NCI-H146 treated with DMSO at 0.1 percent for 48 hours (cell line): ENCODE results near the gene HBB.
"Not testable (repeated sequence)": the region's sequence is repeated elsewhere in the genome, so short reads cannot be mapped to it uniquely, and the experiment has no call there.

Source experiments
- DNase-seq: peaks from one replicate; lab custom pipeline; 2025; ENCODE audit not compliant: unreplicated experiment; lab: John Stamatoyannopoulos, UW

Gene HBB

GRCh38 chr11:5226732-5227310 lies at the start of gene HBB:
Gene HBB (minus strand): TSS chr11:5227071. CDS start chr11:5227021, 50 bp downstream.
- no peak for DNase-seq

GRCh38 chr11:5275369-5276110 lies 48.7 kb upstream of the HBB start:
- DNase-seq = no peak

GRCh38 chr11:5274395-5274794 lies 47.5 kb upstream of the HBB start:
- no peak for DNase-seq

- no peak for DNase-seq
Measured at GRCh38 chr11:5272395-5273017, 45.6 kb upstream of the HBB start.

GRCh38 chr11:5269715-5270147 lies 42.9 kb upstream of the HBB start, which contains the start of gene HBE1:
Gene HBE1 (minus strand): TSS chr11:5269945. CDS start chr11:5269890, 55 bp downstream.
- DNase-seq = no peak

- DNase-seq = no peak
Measured at GRCh38 chr11:5267033-5267563, 40.2 kb upstream of the HBB start.

GRCh38 chr11:5266609-5267008 lies 39.7 kb upstream of the HBB start:
- no peak for DNase-seq

GRCh38 chr11:5265832-5266231 lies 39.0 kb upstream of the HBB start:
- DNase-seq = no peak

GRCh38 chr11:5258543-5259262 lies 31.8 kb upstream of the HBB start:
- no peak for DNase-seq

GRCh38 chr11:5257296-5257695 lies 30.4 kb upstream of the HBB start:
- DNase-seq = no peak

- not testable (repeated sequence) for DNase-seq
Measured at GRCh38 chr11:5254646-5255413, 28.0 kb upstream of the HBB start, which contains the start of gene HBG2. Gene HBG2 (minus strand): TSS chr11:5254781. CDS start chr11:5254728, 53 bp downstream.

GRCh38 chr11:5254023-5254422 lies 27.2 kb upstream of the HBB start:
- not testable (repeated sequence) for DNase-seq

- DNase-seq = not testable (repeated sequence)
Measured at GRCh38 chr11:5253440-5253839, 26.6 kb upstream of the HBB start.

GRCh38 chr11:5252919-5253265 lies 26.0 kb upstream of the HBB start:
- no peak for DNase-seq

GRCh38 chr11:5252192-5252918 lies 25.5 kb upstream of the HBB start:
- DNase-seq = no peak

GRCh38 chr11:5251746-5252145 lies 24.9 kb upstream of the HBB start:
- DNase-seq = no peak

GRCh38 chr11:5250543-5251204 lies 23.8 kb upstream of the HBB start:
- DNase-seq = no peak

- not testable (repeated sequence) for DNase-seq
Measured at GRCh38 chr11:5249807-5250396, 23.0 kb upstream of the HBB start, which contains the start of gene HBG1. Gene HBG1 (minus strand): TSS chr11:5249857. CDS start chr11:5249804, 53 bp downstream.

GRCh38 chr11:5248498-5248897 lies 21.6 kb upstream of the HBB start:
- DNase-seq = not testable (repeated sequence)
